ENCODE results near the gene SLC6A13.

GRCh38 chr12:238116-238515 lies 24.5 kb downstream of the SLC6A13 start:
- TF ChIP-seq POLR2AphosphoS5 (IDR thresholded peaks at IDR 0.05), result no peak
- TF ChIP-seq CTCF (IDR thresholded peaks at IDR 0.05), result no peak
- TF ChIP-seq POLR2A (IDR thresholded peaks at IDR 0.05), result no peak
